ENCODE data around the gene CDHR2.

CDHR2 gene

DNA sequence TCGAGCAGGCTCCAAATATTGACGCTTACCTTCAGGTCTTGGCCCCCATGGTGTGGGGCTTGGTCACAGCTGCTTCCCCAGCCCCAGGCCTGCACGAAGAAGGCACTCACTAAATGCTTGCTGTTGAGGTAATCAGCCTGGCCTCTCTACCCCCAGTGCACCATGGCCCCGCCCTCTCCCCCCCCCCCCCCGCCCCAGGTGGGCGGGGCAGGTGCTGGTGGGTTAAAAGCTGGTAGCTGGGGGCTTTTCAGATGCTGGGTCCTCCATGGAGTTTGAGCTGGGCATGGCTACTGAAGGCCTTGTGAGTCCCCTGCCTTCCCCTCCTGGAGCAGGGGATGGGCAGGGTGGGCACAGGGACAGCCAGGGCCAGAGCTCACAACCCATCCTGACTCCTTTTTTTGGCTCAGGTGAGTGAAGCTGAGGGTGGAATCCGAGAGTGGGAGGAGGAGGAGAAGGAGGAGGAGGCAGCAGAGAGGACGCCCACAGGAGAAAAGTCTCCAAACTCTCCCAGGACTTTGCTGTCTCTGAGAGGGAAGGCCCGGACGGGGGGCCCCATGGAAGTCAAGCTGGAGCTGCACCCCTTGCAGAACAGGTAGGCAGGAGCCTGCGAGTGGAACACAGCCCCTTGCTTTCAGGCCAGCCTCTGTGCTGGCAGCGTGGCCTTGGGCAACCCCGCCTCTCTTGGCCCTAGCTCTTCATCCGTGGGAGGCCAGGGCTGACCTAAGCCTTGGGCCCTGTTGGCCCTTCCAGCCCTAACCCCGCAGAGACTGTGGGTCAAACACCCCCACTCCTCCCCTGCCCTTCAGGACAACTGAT lies 93.7 kb downstream of the CDHR2 start:
- Mint-ChIP-seq H3K27me3 (ENCODE audit: low read depth) (no peaks in the 10 kb centered on the region), H3K9me3 (no peaks in the 10 kb centered on the region), H3K4me1 (ENCODE audit: low read depth) (peaks cover 11% of the 10 kb centered on the region), H3K36me3 (ENCODE audit: low read depth) (no peaks in the 10 kb centered on the region), H3K4me3 (no peak overlapping the region), H3K27ac (no peak overlapping the region)

DNA sequence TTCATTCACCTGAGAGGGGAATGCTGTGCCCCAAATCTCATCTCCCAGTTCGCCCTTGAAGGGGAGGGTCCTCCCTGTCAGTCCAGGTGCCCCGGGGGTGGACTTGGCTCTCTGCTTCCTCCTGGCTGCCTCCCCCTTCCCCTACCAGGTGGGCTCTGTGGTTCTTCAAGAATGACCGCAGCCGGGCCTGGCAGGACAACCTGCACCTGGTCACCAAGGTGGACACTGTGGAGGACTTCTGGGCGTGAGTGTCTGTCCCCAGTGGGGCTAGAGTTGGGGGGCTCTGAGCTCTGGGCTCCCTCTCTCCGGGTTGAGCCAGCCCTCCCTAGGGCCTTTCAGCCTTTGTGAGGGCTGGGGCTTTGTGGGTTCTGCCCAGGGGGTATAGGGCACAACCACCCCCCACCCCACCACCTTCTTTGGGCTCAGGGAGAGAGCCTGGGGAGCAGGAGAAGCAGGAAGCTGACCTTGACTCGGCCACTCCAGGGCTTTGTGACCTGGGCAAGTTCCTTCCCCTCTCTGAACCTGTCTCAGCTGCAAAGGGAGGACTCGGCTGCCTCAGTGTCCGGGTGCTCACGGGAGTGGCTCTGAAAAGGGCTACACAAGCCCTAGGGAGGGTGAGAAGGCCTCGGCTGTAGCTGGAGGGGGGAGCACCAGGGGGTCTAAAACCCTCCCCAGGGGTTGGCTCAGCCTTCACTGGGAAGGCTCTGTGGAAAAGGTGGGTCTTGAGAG lies 94.5 kb downstream of the CDHR2 start:
- Mint-ChIP-seq H3K27ac (no peak overlapping the region), H3K4me3 (no peak overlapping the region), H3K27me3 (ENCODE audit: low read depth) (no peaks in the 10 kb centered on the region), H3K36me3 (ENCODE audit: low read depth) (no peaks in the 10 kb centered on the region), H3K9me3 (no peaks in the 10 kb centered on the region), H3K4me1 (ENCODE audit: low read depth) (peaks cover 18% of the 10 kb centered on the region)

DNA sequence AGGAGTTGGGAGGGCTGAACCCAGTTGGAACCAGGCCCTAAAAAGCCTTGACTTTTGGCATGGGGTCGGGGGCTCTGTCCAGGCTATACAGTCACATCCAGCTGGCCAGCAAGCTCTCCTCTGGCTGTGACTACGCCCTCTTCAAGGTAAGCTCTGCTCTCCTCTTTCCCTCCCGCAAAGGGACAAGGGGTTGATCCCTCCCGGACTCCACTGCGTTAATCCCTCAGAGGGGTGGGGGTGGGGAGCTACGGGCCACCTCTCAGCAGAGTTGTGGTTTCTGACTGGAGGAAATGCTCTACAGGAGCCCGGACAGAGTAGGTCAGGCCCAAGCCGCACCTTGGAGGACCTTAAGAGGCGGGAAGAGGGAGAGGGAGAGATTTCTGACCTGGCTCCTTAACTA lies 95.2 kb downstream of the CDHR2 start:
- peaks cover 24% of the 10 kb centered on the region for H3K4me1 Mint-ChIP-seq (ENCODE audit: low read depth)
- no peak overlapping the region for H3K27ac Mint-ChIP-seq
- no peaks in the 10 kb centered on the region for H3K27me3 Mint-ChIP-seq (ENCODE audit: low read depth)
- no peak overlapping the region for H3K4me3 Mint-ChIP-seq
- H3K36me3 Mint-ChIP-seq (ENCODE audit: low read depth), result no peaks in the 10 kb centered on the region
- H3K9me3 Mint-ChIP-seq, result no peaks in the 10 kb centered on the region

DNA sequence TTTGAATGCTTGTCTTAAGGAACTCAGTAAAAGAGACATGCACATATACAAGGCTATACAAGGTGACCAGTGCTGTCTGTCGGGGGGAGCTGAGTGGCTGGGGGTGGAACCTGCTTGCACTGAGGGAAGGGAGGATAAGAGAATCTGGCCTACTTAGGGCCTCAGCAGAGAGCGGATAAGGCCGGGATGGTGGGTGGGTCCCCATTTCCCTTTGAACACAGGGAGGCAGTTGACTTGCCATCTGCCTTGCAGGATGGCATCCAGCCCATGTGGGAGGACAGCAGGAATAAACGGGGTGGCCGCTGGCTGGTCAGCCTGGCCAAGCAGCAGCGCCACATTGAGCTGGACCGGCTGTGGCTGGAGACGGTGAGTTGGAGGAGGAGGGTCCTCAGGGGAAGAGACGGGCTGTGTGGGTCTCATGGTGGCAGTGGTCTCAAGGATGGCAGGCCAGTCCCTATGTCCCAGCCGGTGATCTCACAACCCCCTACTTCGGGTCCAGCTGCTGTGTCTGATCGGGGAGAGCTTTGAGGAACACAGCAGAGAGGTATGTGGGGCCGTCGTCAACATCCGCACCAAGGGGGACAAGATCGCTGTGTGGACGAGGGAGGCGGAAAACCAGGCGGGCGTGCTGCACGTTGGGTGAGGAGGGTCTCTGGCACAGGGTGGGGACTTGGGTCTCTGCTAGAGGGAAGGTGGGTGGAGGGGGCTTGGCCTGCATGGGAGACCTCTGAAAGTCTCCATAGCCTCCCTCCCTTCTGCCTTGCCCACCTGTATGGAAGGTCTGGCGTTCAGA lies 95.9 kb downstream of the CDHR2 start:
- Mint-ChIP-seq H3K27ac (peak overlapping the region; percentile 31), H3K4me3 (peak overlapping the region; percentile 67), H3K4me1 (ENCODE audit: low read depth) (peaks cover 29% of the 10 kb centered on the region), H3K36me3 (ENCODE audit: low read depth) (no peaks in the 10 kb centered on the region), H3K9me3 (no peaks in the 10 kb centered on the region), H3K27me3 (ENCODE audit: low read depth) (no peaks in the 10 kb centered on the region)

All from T-helper 1 cell treated with Interleukin-12 subunit alpha and Interleukin-12 subunit beta and Interleukin-4 antibody, amounts not matched to agents 30 μg/mL and 1 μg/mL, for 36 hours (primary cell).